GM19452 (cell line): ENCODE measurements around the gene SBSN.
"Not testable (repeated sequence)": the region's sequence is repeated elsewhere in the genome, so short reads cannot be mapped to it uniquely, and the experiment has no call there.

Source experiments
- ATAC-seq: cut with Tn5 transposase; IDR thresholded peaks from one replicate; pipeline ENCODE4 v1.9.1; 2021; ENCODE audit not compliant: unreplicated experiment

The SBSN gene

DNA sequence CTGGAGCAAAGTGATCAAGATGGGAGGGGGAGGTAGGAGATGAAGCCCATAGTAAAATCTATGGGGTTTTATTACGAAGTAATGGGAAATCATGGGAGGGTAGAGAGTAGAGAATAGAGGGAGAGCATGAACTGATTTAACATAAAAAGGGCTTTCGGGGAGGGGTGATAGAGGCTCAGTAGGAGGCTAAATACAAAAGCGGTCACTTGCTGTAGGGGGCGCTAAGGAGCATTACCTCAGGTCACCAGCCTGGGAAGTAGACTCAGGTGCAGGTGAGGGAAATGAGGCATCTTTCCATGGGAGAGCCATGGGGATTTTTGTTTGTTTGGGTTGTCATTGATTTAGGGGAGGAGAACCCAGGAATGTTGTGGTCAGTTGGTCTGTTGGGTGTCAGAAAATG lies 52.0 kb downstream of the SBSN start:
- ATAC-seq: no peak

DNA sequence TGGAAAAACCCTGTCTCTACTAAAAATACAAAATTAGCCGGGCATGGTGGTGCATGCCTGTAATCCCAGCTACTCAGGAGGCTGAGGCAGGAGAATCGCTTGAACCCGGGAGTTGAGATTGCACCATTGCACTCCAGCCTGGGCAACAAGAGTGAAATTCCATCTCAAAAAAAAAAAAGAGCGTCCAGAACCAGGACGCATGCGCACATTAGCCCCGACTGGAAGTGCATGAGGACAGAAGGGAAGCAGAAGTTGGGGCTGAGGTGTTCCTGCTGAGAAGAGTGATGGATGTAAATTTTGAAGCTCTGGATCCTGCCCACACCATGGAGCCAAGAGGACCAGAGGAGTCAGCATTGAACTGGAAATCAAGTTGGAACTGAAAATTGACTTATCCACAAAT lies 53.5 kb downstream of the SBSN start:
- not testable (repeated sequence) for ATAC-seq

DNA sequence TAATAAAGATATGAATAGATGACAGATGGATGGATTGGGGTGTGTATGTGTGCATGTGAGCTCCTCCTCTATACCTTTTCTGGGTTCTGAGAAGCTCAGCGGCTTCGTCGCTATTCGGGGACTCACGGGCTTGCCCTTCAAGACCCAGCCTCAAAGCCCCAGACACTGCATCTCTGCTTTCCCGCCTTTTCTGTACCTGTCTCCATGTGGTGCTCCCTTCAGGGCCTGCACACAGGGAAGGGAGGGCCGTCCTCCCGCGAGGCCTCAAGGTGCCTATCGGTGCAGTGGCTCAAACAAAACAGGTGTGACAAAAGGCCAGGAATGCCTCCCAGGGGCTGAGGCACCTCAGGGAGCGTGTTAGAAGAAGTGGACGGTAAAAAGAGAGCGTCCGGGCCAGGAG lies 54.0 kb downstream of the SBSN start:
- ATAC-seq: no peak
